Brain microvascular endothelial cell (primary cell): ENCODE results near the gene DEXI.
"Not testable (repeated sequence)": the region's sequence is repeated elsewhere in the genome, so short reads cannot be mapped to it uniquely, and the experiment has no call there.

ENCODE experiments used
- DNase-seq: peaks from one replicate; pipeline ENCODE4 v3.0.0-alpha.2; 2020
- H3K27ac ChIP-seq: fragments of 250-450 bp; sonication (Bioruptor Pico); 2 replicates; pipeline ENCODE4 v1.5.1; 2020; ENCODE audit warnings: mild to moderate bottlenecking, moderate library complexity
- H3K27me3 ChIP-seq: fragments of 250-450 bp; sonication (Bioruptor Pico); replicated peaks from 2 replicates; pipeline ENCODE4 v1.5.1; 2020; ENCODE audit warnings: mild to moderate bottlenecking
- H3K36me3 ChIP-seq: fragments of 250-450 bp; sonication (Bioruptor Pico); replicated peaks from 2 replicates; pipeline ENCODE4 v1.5.1; 2020; ENCODE audit warnings: mild to moderate bottlenecking
- H3K4me3 ChIP-seq: 2 replicates; pipeline ENCODE4 v1.5.1; 2011; ENCODE audit warnings: low read depth, mild to moderate bottlenecking, control low read depth, low read length, moderate library complexity
- CTCF ChIP-seq: IDR thresholded peaks from 2 replicates; pipeline ENCODE4 v1.5.1; 2011; ENCODE audit warnings: low read depth, mild to moderate bottlenecking, moderate library complexity, low read length, control low read depth, inconsistent platforms; ENCODE audit errors: missing control alignments
- in situ Hi-C: cut with HindIII; loops from 2 replicates; pipeline ENCODE4 v1.10.0; 2017; ENCODE audit warnings: low sequenced_read_pairs, low pct_ligation_motif_present

Gene DEXI

DNA sequence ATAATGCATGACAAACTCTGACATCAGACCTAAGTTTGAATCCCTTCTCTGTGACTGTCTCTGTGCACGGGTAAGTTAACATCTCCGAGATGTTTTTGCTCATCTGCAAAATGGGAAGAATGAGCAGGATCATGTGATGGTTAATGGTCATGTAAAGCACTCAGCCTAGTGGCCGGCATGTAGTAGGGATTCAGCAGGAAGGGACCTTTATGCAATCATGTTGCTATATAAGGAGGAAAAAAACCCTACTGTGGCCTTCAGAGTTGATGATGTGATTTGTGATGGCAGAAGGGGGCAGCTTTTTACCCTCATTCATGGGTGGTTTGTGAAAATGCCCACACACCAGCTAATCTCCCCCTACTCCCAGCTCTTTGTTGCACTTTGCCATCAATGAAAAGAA, 26.2 kb upstream of the DEXI start:
- no peak for DNase-seq
- no peak overlapping the region for H3K4me3 ChIP-seq
- no peak overlapping the region for H3K27ac ChIP-seq
- H3K36me3 ChIP-seq: peaks cover 10% of the 10 kb centered on the region
- no peak for TF ChIP-seq CTCF
- no peaks in the 10 kb centered on the region for H3K27me3 ChIP-seq
- in situ Hi-C loops: loop anchor here (25.0 kb wide), 1 partner anchor 394 kb away; no protein-coding TSS in a partner anchor

GRCh38 chr16:10967986-10968385, 25.7 kb upstream of the DEXI start:
- Histone ChIP-seq H3K4me3 (no peak overlapping the region), H3K27ac (no peak overlapping the region), H3K27me3 (no peaks in the 10 kb centered on the region), H3K36me3 (peaks cover 14% of the 10 kb centered on the region)
- no peak for TF ChIP-seq CTCF
- in situ Hi-C loops: loop anchor here (25.0 kb wide), 1 partner anchor 394 kb away; no protein-coding TSS in a partner anchor
- no peak for DNase-seq

DNA sequence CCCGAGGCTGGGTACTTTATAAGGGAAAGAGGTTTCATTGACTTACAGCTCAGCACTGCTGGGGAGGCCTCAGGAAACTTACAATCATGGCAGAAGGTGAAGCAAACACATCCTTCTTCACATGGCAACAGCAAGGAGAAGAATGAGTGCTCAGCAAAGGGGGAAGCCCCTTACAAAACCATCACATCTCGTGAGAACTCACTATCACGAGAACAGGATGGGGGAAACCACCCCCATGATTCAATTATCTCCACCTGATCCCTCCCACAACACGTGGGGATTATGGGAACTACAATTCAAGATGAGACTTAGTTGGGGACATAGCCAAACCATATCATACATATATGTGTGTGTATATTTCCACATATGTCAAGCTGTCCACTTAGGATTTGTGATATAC, 24.3 kb upstream of the DEXI start:
- not testable (repeated sequence) for H3K27me3 ChIP-seq, H3K4me3 ChIP-seq, DNase-seq, H3K27ac ChIP-seq
- peaks cover 17% of the 10 kb centered on the region for H3K36me3 ChIP-seq
- in situ Hi-C loops: loop anchor here (25.0 kb wide), 1 partner anchor 396 kb away; no protein-coding TSS in a partner anchor

DNA sequence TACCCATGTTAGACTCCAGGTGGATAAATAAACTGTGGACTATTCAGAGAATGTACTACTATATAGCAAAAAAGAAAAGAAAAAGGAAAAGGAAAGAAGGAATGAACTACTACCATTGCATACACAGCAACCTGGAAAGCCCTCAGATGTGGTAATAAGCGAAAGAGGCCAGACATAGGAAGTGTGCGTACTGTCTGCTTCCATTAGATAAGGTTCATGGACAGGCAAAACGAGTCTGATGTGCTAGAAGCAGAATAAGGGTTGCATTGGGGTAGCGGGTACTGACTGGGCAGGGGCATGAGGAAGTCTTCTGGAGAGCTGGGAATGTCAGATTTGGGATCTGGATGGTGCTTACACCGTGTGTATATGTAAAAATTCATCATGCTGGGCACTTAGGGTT, 23.9 kb upstream of the DEXI start:
- no peak overlapping the region for H3K4me3 ChIP-seq
- H3K27ac ChIP-seq: no peak overlapping the region
- no peaks in the 10 kb centered on the region for H3K27me3 ChIP-seq
- in situ Hi-C loops: loop anchor here (25.0 kb wide), 1 partner anchor 396 kb away; no protein-coding TSS in a partner anchor
- DNase-seq: no peak
- H3K36me3 ChIP-seq: peaks cover 14% of the 10 kb centered on the region
- no peak for TF ChIP-seq CTCF

- Histone ChIP-seq H3K27me3 (no peaks in the 10 kb centered on the region), H3K4me3 (no peak overlapping the region), H3K36me3 (peaks cover 10% of the 10 kb centered on the region), H3K27ac (no peak overlapping the region)
- TF ChIP-seq CTCF: no peak
- in situ Hi-C loops: loop anchor here (25.0 kb wide), 1 partner anchor 397 kb away; no protein-coding TSS in a partner anchor
- DNase-seq: no peak
These were observed 23.3 kb upstream of the DEXI start for GRCh38 chr16:10965440-10966061.

DNA sequence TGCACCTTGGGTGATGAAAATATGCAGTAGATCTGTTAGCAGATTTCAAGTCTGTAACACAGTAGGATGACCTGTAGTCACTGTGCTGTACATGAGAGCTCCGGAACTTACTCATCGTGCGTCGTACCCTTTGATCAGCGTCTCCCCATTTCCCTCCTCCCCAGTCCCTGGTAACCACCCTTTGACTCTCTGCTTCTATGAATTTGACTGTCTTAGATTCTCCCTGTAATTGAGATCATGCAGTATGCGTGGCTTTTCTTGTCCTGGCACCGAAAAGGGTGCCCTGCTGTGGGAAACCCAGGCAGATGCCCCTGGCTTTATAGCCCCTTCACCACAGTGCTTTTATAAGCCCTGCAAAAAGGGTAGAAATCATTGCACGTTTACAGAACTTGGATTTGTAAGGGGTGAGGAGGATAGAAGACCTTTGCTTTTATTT, 22.6 kb upstream of the DEXI start:
- TF ChIP-seq CTCF: no peak
- Histone ChIP-seq H3K36me3 (peaks cover 10% of the 10 kb centered on the region), H3K4me3 (no peak overlapping the region), H3K27ac (no peak overlapping the region), H3K27me3 (no peaks in the 10 kb centered on the region)
- in situ Hi-C loops: loop anchor here (25.0 kb wide), 1 partner anchor 397 kb away; no protein-coding TSS in a partner anchor
- no peak for DNase-seq
